NOMO-1 treated with DMSO at 0.1 percent for 48 hours (cell line): Measurements from ENCODE around the gene GNAQ.
A peak's percentile ranks its signal among the peaks of the same experiment; 100 is the strongest.
"Not testable (repeated sequence)": the region's sequence is repeated elsewhere in the genome, so short reads cannot be mapped to it uniquely, and the experiment has no call there.

Source experiments
- DNase-seq: peaks from one replicate; lab custom pipeline; 2025; ENCODE audit not compliant: unreplicated experiment; lab: John Stamatoyannopoulos, UW

GNAQ gene

DNA sequence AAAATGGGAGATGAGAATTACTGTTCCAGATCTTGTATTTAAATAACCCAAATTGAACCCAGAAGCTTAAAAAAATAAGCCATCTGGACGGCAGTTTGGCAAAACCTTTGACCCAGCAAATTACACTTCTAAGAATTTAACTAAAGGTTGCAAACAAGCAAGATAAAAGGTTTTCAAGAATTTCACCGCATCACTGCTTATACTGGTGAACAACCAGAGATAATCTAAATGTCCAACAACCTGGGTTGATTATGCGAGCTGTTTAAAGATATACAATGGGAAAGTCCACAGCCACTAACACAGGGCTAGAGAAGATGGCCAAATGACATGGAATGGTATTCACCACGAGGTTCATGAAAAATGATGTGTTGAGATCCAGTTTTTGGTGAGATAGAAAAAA, 149.3 kb downstream of the GNAQ start:
- DNase-seq = no peak

DNA sequence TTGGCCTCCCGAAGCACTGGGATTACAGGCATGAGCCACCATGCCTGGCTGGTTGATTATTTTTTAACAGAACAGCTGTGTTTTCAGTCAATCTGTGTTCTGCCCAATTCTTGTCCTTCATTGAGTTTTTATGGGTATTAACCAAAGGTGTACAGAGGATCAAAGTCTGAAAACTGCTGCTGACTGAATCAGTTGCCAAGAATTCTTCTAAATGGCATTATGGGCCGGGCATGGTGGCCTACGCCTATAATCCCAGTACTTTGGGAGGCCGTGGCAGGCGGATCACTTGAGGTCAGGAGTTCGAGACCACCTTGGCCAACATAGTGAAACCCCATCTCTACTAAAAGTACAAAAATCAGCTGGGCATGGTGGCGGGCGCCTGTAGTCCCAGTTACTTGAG, 150.0 kb downstream of the GNAQ start:
- DNase-seq = not testable (repeated sequence)

DNA sequence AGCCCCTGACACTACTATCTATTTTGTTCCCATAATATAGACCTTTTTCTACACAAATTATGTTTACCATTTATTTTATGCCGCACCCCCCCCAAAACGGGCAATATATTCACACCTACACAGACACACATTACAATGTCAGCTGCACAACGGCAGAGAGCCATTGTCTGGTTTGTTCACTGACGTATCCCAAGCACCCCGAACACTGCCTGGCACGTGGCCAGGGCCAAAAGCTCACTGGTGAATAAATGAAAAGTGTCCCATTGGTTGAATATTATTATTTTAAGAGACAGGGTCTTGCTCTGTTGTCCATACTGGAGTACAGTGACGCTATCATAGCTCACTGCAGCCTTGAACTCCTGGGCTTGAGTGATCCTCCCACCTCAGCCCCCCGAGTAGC, 150.5 kb downstream of the GNAQ start:
- no peak for DNase-seq

DNA sequence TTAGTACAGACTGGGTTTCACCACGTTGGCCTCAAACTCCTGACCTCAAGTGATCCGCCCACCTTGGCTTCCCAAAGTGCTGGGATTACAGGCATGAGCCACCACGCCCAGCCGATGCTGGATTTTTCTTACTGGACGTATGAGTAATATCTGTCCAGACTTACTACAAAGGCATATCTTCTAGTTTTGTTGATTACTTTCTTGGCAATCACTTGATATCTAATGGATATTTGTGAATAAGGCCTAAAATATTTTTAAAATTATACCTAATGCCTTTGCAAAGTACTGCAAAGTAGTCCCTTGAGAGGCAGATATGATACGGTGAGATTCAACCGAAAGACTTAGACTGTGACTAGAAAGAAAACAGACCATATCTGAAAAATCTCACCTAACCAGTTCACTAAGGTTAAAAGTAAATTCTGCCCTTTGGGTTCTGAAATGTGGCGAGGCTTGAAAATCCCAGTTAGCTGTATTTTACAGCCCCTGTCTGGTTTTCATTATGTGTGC, 152.1 kb downstream of the GNAQ start:
- no peak for DNase-seq

DNA sequence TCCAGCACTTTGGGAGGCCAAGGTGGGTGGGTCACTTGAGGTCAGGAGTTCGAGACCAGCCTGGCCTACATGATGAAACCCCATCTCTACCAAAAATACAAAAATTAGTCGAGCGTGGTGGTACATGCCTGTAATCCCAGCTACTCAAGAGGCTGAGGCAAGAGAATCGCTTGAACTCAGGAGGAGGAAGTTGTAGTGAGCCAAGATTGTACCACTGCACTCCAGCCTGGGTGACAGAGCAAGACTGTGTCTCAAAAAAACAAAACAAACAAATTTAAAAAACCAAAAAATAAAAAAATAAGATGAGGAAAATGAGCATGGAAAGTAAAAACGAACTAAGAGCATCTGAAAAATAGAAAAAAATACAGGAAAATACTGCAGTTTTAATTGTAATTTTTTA, 152.8 kb downstream of the GNAQ start:
- not testable (repeated sequence) for DNase-seq

DNA sequence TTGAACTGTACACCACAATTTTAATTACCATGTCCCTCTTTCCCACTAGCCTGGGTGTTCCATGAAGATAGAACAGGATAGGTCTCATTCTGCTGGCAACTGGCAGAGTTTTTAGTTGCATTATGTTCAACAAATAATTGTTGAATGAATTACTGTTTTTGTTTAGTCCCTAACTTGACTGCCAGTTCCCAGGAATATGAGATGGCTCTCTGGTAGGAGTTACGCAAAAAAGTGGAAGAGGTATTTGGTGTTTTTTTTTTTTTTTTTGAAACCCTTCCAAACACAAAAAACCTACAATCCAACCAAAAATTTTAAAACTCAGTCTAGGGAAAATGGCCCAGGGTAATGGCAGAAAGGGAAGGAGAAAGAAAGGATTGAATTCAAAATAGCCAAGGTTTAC, 153.6 kb downstream of the GNAQ start:
- no peak for DNase-seq

DNA sequence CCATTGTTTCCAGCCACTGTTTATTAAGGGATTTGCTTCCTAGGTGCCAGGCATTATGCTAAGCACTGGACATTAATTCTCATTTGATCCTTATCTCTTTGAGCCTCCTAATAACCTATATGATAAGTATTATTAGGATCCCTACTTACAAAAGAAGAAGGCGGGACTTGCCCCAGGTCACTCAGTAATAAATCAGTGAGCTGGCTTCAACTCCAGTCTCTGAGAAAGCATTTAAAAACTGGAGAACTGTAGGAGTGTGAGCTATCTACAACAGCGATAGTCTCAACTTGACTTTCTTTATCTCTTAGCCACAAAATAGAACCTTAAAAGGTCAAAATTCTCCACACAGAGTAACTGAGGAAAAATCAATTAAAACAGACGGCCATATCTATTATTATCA, 155.0 kb downstream of the GNAQ start:
- DNase-seq = no peak

DNA sequence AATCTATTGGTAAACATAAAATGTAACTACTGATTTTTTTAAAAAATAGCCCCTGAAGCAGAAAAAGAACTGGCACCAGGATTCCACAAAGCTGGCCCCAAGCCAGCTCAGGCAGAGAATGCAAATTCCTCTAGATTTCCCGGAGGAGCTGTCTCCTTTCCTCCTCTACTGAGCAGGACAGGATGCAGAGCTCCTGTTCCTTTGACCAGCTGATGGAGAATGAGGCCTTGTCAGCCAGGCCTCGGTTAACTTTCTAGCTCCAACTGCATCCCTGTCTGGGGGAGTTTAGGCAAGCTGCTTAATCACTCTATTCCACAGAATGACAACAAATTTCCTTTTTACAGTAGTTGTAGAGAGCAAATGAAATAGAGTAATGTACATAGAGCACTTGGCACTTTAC, 155.5 kb downstream of the GNAQ start:
- DNase-seq = no peak

DNA sequence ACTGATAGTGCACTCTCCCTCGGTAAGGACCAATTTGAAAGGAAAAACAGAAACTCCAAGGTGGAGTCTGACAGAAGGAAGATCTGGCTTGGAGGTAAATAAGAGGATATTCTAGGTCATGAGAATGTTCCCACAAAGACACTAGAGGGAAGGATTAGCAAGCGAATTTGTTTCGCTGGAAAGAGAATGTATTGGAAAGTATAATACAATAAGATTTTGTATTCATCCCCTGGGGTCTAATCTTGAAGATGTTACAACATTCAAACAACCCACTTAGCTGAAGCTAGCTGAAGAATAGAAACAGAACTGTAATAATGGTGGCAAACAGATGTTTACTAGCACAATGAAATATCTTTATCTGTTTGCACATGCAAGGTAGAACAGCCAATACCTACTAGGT, 158.7 kb downstream of the GNAQ start:
- DNase-seq = no peak

DNA sequence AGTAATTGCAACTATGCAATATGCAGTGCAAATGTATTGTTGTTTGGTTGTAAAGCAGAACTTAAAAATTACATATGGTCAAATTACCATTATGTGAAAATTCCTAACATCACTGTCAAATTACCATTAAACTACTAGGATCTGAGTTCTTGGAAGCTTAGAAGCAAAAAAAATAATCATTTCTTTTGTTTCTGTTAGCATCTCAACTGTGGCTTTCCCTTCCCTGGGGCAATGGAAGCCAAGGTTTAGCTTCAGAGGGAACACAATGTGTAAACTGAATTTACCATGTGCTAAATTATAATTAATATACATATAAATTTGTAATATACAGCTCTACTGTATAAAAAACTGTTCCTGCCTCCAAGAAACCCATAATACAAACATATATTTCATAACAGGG, 159.4 kb downstream of the GNAQ start:
- no peak for DNase-seq

DNA sequence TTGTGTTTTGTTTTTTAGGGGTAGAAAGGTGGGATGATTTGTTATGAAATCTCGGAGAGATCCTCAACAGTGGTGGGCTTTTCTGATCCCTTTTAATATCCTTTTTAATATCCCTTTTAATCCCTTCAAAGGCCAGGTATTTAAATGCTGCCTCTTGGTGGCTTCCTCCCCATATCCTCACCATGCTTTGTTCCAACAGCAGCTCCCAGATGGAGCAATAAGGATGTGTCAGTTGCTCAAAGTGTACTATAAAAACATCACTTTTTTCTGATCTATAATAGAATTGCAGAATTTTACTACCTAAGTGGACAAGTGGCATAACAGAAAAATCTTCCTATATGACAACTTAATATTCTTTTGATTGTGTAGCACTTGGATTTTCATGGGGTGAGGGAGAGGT, 160.1 kb downstream of the GNAQ start:
- DNase-seq = no peak

DNA sequence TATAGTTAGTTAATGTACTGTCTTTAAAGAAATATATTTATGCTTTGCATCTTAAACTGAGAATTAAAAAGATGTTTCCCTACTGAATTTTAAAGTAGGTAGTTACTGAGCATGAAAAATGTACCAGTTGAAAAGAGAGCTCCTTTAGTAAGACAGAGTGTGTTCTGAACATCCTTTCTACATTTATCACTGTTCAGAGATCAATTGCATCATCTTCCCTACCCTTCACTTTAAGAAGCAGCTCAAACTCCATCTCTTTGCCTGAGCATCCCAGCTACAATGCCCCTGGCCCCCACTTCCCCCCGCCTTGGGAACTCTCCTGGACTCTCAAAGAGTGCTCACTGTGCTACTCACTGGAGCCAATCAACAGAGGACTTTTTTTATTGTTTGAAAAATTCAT, 164.7 kb downstream of the GNAQ start:
- no peak for DNase-seq

DNA sequence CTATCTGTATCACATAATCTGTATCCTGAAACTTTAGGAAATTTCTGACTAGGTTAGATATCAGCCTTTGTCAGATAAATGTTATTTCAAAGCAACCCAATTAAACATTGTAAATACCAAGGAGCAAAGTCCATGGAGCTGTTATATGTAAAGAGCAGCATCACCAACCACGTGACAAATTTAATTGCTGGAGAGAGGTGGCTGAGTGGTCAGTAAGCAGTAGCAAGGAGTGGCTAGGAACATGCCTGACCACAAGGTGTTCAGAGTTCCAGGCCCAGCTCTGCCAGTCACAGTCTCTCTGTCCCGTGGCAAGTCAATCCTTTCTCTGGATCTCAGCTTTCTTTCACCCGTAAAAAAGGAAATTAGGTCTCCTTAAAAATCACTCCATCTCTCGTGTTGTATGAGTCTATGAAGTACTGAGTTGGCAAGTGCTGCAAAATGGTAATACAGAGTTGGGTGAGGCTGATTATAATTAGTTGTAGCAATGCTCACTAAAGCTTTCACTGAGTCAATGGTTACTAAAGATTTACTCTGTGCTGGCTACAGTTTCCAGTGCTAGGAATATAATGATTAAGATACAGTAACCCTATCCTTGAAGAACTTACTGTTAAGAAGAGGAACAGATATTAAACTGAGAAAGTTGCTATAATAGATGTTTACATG, 166.1 kb downstream of the GNAQ start:
- DNase-seq = no peak

DNA sequence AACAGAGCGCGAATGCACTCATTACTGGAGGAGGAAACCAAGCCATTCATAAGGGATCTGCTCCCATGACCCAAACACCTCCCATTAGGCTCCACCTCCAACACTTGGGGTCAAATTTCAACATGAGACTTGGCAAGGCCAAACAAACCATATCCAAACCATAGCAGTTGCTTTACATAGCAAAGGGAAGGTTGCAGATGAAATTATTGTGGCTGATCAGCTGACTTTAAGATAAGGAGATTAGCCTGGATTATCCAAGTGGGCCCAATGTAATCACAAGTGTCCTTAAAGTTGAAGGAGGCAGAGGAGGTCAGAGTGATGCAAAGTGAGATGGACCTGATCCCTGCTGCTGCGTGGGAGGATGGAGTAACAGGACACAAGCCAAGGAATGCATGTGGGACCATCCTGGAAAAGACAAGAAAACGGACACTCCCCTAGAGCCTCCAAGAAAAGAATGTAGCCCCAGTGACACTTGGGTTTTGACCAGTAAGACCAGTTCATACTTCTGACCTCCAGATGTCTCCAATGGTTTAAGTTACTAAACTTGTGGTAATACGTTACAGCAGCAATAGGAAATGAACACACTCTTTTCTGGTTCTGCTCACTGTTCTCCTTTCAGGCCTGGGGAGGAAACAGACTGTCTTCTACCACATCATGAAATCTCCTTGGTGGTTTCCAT, 167.3 kb downstream of the GNAQ start:
- DNase-seq = peak; percentile 28

DNA sequence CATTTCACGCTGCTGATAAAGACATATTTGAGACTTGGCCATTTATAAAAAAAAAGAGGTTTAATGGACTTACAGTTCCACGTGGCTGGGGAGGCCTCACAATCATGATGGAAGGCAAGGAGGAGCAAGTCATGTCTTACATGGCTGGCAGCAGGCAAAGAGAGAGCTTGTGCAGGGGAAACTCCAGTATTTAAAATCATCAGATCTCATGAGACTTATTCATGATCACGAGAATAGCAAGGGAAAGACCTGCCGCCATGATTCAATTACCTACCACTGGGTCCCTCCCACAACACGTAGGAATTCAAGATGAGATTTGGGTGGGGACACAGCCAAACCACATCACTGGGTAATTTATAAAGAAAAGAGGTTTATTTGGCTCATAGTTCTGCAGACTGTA, 168.0 kb downstream of the GNAQ start:
- DNase-seq = not testable (repeated sequence)

DNA sequence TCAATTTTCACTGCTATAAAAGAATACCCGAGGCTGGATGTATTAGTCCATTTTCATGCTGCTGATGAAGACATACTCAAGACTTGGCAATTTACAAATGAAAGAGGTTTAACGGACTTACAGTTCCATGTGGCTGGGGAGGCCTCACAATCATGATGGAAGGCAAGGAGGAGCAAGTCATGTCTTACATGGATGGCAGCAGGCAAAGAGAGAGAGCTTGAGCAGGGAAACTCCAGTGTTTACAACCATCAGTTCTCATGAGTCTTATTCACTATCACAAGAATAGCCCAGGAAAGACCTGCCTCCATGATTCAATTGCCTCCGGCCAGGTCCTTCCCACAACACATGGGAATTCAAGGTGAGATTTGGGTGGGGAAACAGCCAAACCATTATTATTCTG, 170.7 kb downstream of the GNAQ start:
- not testable (repeated sequence) for DNase-seq

DNA sequence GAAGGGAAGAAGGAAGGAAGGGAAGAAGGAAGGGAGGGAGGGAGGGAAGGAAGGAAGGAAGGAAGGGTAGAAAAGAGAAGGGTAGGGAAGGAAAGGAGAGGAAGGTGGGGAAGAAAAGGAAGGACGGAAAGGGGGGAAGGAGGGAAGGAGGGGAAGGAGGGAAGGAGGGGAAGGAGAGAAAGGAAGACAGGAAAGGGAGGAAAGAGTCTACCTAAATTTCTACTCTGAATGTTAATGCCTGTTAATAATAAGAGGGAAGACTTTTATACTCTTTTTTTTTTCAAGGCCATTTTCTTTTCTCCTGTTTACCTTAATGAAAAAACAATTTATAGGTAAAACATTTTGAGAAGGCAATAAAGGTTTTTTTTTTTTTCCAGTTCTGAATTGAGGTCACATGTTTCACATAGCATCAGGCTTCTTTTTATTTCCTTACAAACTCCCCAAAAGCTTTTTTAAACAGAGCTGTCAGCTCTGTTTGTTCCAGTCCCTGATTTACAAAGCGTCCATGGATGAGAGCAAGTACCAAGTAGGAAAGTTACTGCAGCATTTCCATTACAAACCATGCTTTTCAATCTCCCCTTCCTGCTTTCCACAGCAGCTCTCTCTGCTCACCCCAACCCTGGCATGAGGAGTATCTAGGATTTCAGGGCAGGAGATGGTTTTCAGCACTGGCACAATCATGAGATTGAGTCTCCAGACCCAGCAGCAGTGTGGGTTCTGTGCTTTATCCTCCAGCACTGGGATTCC, 173.9 kb downstream of the GNAQ start:
- DNase-seq = no peak

DNA sequence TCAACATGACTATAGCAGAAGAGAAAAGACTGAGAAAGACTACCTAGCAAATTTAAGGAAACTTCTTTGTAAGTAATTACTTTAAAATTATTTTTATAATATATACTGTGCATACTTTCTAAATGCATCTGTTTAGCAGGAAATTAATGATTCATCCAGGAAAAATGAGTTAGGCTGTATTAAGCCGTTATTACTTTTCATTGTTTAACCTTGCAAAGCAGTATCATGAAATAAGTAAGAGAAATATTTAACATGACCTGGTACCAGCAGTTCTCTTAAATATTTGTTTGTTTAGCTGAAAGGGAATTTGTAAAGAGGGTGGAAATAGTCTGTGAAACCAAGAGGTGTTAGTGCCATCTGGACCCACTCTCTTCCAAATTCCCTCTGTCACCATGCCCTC, 175.0 kb downstream of the GNAQ start:
- DNase-seq = no peak

DNA sequence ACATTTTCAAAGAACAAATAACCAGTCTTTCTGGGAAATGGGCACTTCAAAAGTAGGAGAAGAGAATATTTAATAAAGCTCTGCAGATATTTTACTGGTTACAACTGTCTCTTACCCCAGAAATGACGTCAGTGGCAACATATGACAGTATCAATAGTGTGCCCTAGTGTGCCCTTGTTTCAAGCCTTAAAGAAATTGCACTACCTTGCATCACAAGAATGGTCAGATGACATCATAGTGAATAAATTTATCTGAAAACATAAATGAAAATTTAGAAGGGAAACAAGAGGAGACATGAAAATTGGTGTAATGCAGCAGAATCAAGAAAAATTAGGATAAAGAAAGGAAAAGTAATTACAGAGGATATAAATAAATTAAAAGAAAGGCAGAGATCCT, 176.7 kb downstream of the GNAQ start:
- DNase-seq = no peak

DNA sequence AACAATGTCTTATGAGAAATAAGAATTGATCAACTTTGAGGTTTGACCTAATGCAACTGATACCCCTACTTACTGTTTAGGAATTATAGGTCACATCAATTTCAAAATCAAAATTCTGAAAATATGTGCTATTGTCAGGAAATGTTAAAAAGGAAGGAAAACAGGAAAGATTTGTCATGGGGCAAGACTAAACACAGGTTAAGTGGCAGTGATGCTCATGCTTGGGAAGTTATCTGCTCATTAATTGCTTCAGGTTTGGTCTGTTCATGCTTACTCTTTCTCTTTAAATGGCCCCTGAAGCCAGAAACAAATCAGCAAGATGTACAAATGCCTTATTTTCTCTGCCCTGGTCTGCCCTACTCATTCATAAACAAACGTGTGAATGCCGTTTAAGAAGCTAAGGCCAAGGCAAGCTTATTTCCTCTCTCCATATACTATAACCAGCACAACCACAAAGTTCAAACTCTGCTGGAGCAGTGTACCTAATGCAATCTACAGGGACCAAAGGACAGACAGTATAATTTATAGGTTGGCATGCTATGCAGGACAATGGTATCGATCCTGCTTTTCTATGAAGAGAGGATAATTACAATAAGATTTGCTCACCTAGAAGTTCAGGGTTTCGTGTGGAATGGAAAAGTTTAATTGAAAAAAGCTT, 177.2 kb downstream of the GNAQ start:
- no peak for DNase-seq

DNA sequence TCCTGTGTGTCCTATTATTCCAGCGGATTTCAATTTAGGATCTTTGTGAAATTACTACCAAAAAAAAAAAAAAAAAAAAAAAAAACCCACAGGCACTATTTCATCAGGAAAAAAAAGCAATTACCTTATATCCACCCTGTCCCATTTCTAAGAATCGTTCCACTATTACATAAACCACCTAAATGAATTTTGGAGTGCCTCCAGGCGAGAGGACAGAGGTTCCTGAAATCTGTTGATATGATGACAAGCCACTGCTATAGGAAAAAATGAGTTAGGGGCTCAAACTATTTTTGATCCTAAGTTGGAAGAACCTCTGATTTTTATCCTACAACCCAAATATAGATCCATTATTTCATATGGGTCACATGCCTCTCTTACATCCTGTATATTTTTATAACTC, 177.9 kb downstream of the GNAQ start:
- no peak for DNase-seq
